ENCODE results near the gene POLA1.

Gene POLA1

DNA sequence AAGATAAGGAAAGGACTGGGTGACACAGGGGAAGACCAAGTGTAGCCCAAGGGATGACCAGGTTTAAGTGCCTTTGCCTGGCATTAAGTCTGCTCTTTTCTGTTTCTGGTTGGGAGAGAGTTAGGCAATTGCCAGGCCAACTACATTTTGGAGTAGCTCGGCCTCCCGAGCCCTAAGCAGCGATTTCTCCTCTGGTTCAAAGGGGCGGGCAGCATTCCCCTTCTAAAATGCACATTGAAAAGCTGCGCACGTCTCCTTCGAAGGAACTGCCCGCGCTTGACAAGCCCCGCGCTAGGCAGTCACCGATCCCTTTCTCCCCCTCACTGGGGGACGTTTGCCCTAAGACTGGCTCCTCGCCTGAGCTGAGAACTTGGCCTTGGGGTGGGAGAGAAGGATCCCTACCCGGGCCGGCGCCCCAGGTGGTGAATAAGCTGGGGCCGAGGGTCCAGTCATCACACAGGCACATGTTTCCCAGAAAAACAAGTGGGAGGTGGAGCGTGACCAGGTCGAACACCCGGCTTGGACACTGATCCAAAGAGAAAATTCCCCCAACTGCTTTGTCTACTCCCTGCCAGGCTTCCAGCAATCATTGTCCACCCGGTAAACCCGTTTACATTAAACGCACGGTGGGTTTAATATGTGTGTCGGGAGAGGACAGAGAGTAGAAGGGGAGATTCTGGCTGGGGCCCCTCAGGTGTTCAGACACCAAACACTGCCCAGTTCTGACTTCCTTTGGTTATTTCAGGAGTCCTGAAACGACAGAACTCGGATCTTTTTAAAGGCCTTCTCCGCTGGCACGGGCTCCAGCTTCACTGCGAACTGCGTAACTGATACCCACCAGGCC, 318.1 kb downstream of the POLA1 start:
- DNase-seq, result no peak

DNA sequence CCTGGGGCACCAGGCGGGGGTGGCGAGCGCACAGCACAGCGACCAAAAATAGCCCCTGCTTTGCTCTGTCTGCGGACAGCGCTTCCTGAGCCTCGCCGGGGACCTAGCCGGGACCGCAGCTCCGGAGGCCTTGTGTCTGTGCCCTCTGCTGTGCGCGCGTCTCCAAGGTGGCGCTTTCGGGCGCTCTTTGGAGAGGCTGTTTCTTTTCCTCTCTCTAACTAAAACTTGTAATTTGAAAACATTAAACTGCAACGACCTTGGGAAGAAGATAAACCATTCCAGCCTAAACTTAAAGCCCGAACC, 318.7 kb downstream of the POLA1 start:
- DNase-seq, result no peak

DNA sequence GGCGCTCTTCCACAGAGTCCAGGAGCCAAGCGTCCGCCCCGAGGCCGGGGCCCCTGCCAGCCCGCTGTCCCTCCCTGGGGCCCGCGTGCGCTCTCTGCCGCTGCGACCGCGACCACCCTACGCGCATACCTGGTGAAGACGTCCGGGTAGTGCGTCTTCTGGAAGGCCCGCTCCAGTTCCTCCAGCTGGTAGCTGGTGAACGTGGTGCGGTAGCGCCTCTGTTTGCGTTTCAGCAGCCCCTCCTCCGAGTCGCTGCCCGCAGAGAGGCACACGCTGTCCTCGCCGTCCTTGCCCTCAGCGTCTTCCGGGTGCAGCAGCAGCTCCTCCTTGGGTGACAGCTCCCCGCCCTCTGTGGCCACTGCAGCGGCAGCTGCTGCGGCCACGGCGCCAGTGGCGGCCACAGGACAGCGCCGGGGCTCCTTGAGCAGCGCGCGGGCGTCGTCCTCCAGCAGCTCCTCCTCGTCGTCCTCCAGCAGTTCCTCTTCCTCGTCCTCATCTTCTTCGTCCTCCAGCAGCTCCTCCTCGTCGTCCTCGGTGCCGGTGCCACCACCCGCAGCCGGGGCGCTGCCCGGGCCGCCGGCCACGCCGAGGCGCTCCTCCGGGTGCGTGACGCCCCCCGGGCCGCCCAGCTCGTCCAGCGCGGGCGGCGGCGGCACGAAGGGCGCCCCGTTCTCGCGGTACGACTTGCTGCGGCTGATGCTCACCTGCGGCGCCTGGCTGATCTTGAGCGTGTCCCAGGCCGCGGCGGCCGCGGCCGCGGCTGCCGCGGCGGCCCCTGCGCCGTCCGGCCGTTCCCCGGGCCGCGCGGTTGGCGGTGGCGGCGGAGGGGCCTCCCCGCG, 319.3 kb downstream of the POLA1 start:
- no peak for DNase-seq

DNA sequence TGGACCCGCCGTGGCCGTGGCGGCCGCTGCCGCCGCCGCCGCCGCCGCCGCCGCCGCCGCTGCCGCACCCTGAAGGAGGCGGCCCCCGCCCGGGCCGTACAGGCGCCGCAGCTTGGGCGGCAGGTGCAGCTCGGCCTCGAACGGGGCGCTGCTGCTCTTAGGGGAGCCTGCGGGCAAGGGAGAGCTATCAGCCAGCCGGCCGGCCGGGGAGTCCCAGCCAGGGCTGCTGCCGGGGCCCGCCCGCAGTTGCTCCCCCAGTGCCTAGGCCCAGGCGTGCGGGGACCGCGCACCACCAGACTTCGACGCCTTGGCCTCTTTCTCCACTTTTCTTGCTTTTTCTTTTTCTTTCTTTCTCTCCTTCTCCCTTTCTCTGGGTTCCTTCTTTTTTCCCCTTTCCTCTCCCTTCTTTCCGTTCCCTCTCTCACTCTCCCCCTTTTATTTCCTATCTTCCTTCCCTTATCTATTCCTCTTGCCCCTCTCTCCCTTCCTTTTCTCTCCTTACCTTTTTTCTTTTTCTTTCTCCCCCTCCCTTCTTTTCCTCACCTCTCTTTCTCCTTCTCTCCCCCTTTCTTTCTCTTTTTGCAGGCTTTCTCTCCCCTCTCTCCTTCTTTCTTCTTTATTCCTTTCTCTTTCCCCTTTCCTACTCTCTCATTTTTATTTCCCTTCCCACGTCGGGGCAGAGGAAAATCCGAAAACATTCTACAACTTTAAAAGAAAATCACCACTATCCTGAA, 320.1 kb downstream of the POLA1 start:
- no peak for DNase-seq

DNA sequence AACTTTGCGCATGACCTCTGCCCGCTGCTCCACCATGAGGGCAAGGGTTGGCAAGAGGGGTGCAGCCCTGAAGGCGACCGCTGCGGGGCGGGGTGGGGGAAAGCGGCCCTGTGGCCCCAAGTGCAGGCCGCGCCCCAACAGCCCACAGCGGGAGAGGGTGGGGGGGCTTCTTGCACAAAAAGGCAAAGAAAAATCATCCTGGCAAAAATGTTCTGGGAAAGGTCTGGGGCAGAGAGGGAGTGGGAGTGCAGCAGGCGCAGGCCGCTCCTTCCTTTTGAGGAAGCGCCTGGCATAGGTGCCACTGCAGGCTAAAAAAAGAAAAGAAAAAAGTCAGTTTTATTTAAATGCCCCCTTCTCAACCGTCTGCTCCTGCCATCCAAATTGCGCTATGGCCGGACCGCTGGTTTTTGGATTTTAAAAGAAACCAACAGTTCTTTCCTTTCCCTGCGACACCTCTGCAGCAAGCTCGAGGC, 320.7 kb downstream of the POLA1 start:
- DNase-seq, result no peak

DNA sequence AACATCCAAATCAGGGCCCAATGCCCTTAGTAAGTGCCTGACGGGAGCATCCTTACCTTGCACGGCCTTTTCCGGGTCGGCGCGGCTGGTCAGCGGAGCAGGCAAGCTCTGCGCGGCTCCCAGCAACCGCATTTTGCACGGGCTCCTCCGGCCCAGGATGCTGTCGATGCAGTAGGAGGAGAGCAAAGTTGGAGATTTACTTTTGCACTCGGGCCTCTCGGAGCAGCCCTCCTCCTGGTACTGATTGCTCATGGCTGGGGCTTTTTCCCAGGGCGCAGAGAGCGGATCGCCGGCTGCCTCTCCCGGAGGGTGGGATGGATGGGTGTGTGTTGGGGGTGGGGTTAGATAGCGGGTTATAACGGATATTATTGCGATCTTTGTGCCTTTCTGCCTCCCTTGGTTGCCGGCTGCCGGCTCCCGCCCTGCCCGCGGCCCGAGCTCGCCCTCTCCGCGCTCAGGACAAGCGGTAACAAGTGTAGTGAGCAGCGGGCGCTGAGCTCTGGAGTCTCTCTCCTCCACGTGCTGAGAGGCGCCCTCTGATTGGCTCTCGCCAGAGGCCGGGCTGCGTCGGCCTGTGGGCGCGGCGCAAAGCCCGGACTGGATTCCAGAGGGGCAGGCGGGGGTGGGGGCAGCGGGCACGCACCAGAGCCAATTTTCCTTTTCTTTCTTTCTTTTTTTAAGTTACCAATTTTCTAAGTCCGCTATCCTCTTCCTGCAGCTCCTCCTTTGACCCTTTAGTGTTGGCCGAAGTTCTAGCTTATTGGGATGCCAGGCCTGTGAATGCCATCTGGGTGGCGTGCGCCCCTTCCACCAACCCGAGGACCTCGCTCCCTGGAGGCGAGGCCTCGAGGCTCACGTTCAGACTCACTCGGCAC, 322.0 kb downstream of the POLA1 start, which contains the start of gene ARX:
TSS of gene ARX (minus strand) at position 480 of the 875 bp plus-strand sequence. CDS start at position 252, 228 bp downstream.
- DNase-seq, result peak; percentile 53

DNA sequence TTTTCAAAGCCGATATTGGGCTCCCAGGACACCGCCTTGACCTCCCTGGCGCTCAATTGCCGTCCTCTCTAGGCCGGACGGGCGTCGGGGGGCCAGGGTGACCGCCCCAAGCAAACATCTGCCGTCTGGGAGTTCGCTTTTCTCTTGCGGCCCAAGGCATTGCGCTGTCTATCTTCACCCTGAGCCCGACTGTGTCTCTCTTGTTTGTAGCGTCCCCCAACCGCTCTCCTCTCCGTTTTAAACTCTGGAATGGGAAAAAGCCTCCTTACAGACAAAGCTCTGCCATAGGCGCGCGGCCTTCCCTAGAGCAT, 322.6 kb downstream of the POLA1 start:
- no peak for DNase-seq

DNA sequence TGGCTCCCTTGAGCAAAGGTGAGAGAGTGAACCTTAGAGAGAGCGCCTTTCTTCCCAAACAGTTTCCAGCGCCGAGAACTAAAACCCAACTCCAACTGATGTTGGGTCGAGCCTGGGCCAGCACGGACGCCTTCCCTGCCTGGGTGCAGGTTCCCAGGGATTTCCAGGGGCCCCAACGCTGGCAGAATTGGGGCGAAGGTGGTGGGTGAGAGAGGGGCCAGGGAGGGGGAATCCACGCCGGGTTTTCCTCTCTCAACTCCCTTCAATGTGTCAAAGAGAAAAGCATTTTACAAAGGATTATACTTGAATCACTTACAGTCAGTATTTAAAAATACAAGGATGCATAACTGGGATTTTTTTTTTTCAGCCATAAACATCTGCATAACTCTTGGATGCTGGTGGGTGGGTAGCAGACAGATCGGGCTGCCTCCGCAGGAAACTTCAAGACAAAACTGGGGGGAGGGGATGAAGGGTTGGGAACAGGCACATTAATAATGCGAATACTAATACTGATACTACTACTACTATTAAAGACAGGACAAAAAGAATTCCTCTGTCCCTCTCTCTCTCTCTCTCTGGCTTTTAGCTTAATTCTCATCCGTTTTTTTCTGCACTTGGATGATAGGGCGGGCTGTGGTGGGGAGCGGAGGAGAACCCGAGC, 323.4 kb downstream of the POLA1 start:
- DNase-seq, result no peak

DNA sequence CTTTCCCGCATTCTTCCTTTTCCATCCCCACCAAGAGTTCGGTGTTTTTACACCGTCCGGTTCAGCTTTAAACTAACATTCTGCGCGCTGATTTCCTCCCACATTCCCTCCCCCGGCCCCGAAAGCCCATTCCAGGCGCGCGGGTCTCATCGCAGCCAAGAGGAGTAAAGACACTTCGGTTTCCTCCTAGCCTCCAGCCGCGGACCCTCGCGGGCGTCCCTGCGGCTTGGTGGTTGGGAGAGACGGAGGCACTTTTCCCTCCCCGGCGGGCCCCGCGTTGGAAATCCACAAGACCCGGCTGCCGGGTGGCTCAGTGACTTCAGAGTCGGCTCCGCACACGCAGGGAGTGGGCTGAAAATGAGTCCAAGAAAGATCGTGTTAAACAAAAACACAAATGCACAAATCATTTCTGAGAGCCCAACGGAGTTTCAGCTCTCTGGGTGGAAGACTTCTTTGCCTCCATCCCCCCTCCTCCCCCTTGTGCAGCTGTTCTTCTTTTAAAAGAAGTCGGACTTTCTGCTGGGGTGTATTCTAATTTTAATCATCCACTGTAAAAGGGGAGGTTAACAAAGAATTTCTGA, 324.0 kb downstream of the POLA1 start:
- DNase-seq, result no peak

DNA sequence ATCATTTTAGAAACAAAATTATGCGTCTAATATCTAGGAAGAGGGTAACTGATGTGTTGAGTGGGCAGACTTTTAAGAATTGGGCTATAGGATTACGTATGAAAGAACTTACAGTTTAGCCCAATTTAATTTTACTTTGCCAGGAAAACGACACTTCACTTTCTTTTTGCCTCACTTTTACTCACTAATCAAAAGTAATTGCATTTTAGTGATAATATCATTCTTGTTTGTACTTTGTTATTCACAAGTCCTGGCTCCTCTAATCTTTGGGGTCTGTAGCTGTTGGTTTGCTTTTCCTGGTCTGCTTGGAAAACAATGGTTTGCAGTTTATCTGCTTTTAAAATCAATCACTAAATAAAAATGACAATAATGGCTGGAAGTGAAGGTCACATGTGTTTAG, 325.0 kb downstream of the POLA1 start:
- no peak for DNase-seq

DNA sequence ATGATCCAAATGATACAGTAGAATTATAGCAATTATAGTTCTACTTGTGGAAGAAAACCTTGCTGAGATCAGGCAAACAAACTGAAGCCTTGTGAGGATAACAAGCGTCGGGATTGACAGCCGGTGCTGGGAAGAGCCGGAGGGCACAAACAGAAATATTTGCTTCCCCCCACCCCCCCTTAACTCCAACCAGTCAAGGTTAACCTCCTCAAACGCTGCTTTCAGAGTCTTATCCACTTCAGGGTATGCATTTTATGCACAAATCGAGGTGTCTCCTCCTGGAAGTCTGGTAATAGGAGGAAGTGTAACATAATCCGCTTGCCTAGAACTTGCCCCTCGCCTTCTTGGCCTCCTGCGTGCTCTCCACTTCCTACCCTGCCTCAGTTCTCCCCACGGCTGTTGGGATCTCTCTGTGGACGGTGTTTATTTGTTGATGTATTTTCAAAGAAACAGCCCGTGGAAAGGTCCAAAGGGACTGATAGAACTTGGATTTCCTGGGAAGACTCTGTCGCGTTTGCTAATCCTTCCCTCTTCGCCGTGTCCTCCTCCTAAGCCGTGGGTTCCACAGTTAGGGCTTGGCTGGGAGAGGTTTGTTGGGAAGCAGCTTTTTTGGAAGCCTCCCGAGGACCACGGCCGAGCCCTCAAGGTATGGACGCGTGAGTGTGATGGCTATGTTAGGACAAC, 326.1 kb downstream of the POLA1 start:
- no peak for DNase-seq

DNA sequence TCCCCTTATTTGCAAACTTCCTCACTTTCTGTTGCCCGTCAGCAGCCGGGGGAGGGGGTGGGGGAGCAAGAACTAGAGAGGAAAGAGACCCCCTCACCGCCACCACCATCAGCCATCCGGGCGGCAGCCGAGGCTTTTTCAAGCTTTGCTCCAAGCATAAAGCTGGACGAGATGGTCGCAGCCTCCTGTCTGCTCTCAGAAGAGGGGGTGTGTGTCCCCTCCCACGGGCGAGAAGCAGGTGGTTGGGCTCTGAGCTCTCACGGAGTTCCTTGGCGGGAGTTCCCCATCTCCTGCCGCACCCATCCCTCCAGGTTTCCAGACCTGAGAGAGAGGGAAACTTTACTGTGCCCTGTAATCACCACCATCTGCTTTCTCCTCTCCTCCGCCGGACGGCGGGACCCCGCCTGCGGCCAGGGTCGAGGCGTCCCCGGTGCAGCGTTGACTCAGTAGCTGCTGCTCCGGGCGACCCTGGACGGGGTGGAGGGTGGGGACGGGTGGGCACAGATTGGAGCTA, 326.7 kb downstream of the POLA1 start:
- DNase-seq, result no peak

DNA sequence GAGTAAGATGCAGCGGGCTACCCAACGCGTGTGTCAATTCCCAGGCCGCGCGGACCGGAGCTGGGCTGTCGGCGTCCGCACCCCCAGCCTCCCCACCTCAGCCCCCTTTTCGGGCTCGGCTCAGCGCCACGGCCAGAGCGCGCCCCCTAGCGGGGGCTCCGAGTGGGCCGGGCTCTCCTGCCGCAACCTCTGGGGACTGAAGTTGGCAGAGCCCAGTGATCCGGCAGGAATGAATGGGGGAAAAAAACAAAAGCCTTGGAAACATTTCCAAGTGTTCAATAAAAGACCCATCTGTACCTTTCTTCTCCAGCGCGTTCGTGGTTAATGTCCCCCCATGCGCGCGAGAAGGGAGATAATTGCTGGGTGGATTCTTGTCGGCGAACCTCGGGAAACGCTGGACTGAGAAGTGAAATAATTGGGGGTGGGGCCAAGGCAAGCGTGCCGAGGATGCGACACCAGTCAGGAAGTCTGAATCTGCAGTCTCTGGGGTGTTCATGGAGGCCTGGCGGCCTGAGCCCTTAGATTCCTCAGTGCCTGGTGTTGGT, 327.3 kb downstream of the POLA1 start:
- no peak for DNase-seq

DNA sequence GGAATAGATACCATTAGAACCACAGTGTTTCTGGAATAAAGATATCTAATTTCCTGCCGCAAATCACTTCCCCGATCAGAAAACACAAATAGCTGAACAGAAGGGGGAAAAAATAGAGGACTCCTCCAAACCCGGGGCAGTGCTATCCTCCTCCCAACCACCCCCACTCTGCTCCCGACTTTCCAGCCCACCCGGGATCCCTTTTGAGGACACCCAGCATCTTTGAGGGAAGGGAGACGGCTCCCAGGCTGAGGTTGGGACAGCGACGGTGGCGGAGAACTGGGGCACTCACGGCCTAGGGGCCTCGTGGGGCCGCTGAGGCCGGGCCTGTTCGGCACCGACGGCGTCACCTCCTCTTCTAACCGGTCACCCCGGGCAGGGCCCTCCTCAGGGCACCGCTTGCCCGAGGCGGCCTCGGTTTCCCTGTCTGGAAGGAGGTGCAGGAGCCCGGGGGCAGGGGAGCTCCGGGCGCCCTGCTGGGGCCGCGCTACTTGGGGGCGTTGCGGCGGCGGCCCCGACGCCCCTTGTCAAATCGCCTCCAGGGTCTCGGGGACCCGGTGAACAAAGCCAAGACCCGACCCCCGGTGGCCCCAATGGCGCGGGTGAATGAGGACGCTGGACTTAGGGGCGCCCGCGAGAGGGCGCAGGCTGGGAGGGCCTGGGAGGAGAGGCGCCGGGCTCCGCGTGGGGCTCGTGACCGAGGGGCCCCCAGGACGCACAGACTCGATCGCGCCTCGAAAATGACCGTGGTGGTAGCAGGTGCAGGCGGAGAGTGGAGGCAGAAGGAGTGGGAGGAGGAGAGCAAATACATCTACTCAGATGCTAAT, 329.0 kb downstream of the POLA1 start:
- DNase-seq, result no peak

DNA sequence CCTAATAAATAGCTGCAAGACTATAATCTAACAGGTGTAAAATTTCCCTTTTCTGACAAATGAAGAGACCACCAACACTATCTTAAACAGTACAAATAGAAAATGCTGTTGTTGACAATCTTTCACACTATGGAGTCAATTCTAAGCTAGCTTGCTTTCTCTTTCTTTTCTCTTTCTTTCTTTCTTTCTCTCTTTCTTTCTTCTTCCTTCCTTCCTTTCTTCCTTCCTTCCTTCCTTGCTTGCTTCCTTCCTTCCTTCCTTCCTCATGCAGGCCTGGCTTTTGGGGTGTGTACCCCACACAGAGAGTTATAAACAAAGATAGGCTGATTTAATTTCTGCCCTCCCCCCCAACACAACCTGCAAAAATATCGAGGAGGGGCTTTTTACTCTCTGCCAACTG, 330.2 kb downstream of the POLA1 start:
- DNase-seq, result no peak

DNA sequence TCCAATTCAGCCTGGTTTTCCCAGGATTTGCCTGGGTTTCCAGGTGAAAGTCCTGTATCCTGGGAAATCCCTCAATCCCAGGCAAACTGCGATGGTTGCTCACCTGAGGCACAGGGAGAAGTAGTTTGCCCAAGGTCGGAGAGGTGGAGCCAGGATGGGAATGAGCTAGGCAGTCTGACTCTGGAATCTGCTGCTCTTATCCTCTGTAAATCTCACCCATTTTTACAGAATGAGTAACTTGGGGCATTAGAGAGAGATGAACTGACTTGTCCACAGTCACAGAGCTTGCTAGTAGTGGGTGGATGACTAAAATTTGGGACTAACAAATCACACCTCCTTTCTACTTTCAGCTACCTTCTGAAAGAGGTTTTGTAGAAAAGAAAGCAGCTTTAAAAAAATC, 331.9 kb downstream of the POLA1 start:
- no peak for DNase-seq

DNA sequence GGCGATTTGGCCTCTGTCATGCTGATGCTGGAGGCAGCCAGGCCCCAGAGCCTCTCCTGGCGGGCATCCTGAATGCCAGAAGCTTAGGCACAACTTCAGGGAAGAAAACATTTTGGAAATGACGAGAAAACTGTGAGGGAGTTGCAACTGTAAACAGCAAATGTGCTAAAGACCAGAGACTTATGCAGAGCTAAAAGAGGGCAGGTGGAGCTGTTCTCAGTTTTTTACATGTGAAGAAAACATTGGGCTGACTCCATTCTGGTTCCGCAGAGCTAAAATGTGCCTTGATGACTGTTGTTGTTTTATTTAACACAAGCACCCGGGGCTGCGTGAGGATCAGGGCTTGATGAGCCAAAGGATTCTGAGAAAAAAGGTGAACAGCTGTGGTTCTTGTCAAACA, 332.9 kb downstream of the POLA1 start:
- DNase-seq, result no peak

DNA sequence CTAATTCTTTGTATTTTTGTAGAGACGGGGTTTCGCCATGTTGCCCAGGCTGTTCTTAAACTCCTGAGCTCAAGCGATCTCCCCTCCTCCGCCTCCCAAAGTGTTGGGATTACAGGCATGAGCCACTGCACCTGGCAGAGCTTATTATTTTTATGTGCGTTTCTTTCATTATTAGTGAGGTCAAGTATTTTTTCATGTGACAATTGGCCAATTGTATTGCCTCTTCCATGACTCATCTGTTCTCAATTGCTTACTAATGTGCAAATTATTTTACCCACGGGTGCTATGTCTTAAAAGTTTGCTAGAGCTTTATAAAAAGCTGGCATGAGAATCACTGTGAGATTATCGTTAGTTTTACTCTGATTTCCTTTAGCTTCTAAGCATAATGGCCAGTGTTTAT, 335.0 kb downstream of the POLA1 start:
- DNase-seq, result peak; percentile 22

DNA sequence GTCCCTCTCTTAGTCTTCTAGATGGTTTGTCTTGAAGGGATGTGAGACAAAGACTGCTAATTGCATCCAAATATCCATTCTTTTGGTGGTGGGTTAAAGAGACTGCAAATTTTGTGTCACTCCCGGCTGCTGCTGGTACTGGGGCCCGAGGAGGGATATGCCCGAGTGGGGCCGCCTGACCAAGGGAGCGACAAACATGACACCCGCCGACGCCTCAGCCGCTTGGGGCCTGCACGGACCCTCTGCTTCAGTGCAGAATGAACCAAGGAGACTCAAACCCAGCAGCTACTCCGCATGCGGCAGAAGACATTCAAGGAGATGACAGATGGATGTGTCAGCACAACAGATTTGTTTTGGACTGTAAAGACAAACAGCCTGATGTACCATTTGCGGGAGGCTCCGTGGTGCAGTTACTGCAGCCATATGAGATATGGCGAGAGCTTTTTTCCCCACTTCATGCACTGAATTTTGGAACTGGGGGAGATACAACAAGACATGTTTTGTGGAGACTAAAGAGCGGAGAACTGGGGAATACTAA, 335.6 kb downstream of the POLA1 start:
- no peak for DNase-seq
